ENCODE measurements around the gene VAT1.
"Not testable (repeated sequence)": the region's sequence is repeated elsewhere in the genome, so short reads cannot be mapped to it uniquely, and the experiment has no call there.

GRCh38 chr17:43000894-43001293, 21.3 kb downstream of the VAT1 start:
- TF ChIP-seq POLR2A, POLR2AphosphoS5 (IDR thresholded peaks at IDR 0.05): not testable (repeated sequence)
- TF ChIP-seq, protein P1, sequence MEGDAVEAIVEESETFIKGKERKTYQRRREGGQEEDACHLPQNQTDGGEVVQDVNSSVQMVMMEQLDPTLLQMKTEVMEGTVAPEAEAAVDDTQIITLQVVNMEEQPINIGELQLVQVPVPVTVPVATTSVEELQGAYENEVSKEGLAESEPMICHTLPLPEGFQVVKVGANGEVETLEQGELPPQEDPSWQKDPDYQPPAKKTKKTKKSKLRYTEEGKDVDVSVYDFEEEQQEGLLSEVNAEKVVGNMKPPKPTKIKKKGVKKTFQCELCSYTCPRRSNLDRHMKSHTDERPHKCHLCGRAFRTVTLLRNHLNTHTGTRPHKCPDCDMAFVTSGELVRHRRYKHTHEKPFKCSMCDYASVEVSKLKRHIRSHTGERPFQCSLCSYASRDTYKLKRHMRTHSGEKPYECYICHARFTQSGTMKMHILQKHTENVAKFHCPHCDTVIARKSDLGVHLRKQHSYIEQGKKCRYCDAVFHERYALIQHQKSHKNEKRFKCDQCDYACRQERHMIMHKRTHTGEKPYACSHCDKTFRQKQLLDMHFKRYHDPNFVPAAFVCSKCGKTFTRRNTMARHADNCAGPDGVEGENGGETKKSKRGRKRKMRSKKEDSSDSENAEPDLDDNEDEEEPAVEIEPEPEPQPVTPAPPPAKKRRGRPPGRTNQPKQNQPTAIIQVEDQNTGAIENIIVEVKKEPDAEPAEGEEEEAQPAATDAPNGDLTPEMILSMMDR (IDR thresholded peaks at IDR 0.05): not testable (repeated sequence)

Measured in prostate gland (tissue), 2 donors.